GM18867 (cell line): ENCODE measurements around the gene ANKRD30BL.
"Not testable (repeated sequence)": the region's sequence is repeated elsewhere in the genome, so short reads cannot be mapped to it uniquely, and the experiment has no call there.

Source experiments
- ATAC-seq: cut with Tn5 transposase; IDR thresholded peaks from one replicate; pipeline ENCODE4 v1.9.1; 2021; ENCODE audit warnings: mild to moderate bottlenecking, moderate library complexity; ENCODE audit not compliant: unreplicated experiment

ANKRD30BL gene

GRCh38 chr2:132161161-132162124, at the start of gene ANKRD30BL:
Gene ANKRD30BL, minus strand, starts transcription at chr2:132161952. Its CDS starts 247 bp downstream, at chr2:132161705.
- ATAC-seq, result not testable (repeated sequence)

- ATAC-seq, result not testable (repeated sequence)
Observed at GRCh38 chr2:132202866-132203265, 41.1 kb upstream of the ANKRD30BL start.

GRCh38 chr2:132192854-132193253, 31.1 kb upstream of the ANKRD30BL start:
- not testable (repeated sequence) for ATAC-seq

GRCh38 chr2:132167100-132167499, 5.3 kb upstream of the ANKRD30BL start:
- not testable (repeated sequence) for ATAC-seq

- not testable (repeated sequence) for ATAC-seq
Observed at GRCh38 chr2:132162125-132162660, 441 bp upstream of the ANKRD30BL start.

- ATAC-seq, result not testable (repeated sequence)
Observed at GRCh38 chr2:132146774-132147173, 15.0 kb downstream of the ANKRD30BL start.
